ENCODE data around the gene DNAJA3.
A peak's percentile ranks its signal among the peaks of the same experiment; 100 is the strongest.

Gene DNAJA3

GRCh38 chr16:4477966-4478365 is 52.3 kb downstream of the DNAJA3 start:
- no peak for DNase-seq

- DNase-seq: peak; percentile 0
Measured at GRCh38 chr16:4481526-4481925, 55.9 kb downstream of the DNAJA3 start.

- no peak for DNase-seq
Measured at GRCh38 chr16:4481963-4482362, 56.3 kb downstream of the DNAJA3 start.

- no peak for DNase-seq
Measured at GRCh38 chr16:4486126-4486893, 60.6 kb downstream of the DNAJA3 start.

- no peak for DNase-seq
Measured at GRCh38 chr16:4487955-4488498, 62.4 kb downstream of the DNAJA3 start.

GRCh38 chr16:4488499-4488967 is 62.9 kb downstream of the DNAJA3 start:
- DNase-seq: no peak

GRCh38 chr16:4489030-4489429 is 63.4 kb downstream of the DNAJA3 start:
- no peak for DNase-seq

- no peak for DNase-seq
Measured at GRCh38 chr16:4491898-4492297, 66.2 kb downstream of the DNAJA3 start.

GRCh38 chr16:4494746-4495490 is 69.2 kb downstream of the DNAJA3 start:
- no peak for DNase-seq

- DNase-seq: no peak
Measured at GRCh38 chr16:4495766-4496165, 70.1 kb downstream of the DNAJA3 start.

GRCh38 chr16:4496305-4496704 is 70.6 kb downstream of the DNAJA3 start:
- DNase-seq: no peak

GRCh38 chr16:4498546-4499195 is 73.0 kb downstream of the DNAJA3 start:
- DNase-seq: no peak

- DNase-seq: no peak
Measured at GRCh38 chr16:4499196-4499555, 73.5 kb downstream of the DNAJA3 start.

GRCh38 chr16:4500272-4500671 is 74.6 kb downstream of the DNAJA3 start:
- no peak for DNase-seq

GRCh38 chr16:4501071-4501478 is 75.4 kb downstream of the DNAJA3 start:
- no peak for DNase-seq

- DNase-seq: no peak
Measured at GRCh38 chr16:4505356-4506147, 79.9 kb downstream of the DNAJA3 start.
